ENCODE data around the gene ADAM11.
A peak's percentile ranks its signal among the peaks of the same experiment; 100 is the strongest.

ADAM11 gene

DNA sequence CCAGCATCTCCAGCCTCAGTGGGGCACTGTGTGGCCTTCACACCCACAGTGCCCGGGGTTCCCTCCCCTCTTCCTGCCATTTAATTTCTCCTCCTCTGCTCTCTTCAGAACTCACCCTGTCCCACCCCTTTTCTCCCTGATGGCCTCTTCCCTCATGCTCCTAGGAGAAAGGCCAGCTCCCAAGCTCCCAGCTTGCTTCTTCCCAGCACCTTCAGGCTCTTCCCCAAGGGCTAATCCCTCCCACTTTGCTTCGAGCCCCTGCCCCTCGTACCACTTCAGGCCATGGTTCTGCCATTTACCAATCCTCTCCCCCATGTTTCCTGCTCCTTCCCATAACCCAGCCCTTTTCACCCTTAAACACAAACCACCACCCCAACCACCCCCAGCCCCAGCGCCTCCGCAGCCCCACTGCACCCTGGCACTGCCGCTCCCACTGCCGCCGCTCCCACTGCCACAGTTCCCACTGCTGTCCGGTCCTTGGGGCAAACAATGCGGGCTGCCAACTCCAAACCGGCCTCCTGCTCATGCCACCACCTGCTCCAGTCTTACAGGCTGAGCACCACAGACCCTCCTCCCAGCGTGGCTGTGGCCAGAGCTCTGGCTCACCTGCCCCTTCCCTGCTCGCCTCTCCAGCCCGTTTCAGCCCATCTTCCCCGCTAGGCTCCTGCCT, 28.6 kb downstream of the ADAM11 start:
- Histone ChIP-seq H3K27me3 (ENCODE audit: low read depth, low read length) (no peaks in the 10 kb centered on the region), H3K36me3 (ENCODE audit: control insufficient read depth in 1 of 2, insufficient read depth in 2 of 2, low read length in 2 of 2) (no peaks in the 10 kb centered on the region), H3K9me3 (ENCODE audit: control insufficient read depth in 1 of 2, low read length in 2 of 2) (no peaks in the 10 kb centered on the region), H3K4me3 (ENCODE audit: low read depth in 1 of 2, low read length in 2 of 2) (no peak overlapping the region), H3K4me1 (ENCODE audit: control insufficient read depth in 1 of 2, insufficient read depth in 2 of 2, low read length in 2 of 2) (peaks cover 0 to 18% of the 10 kb centered on the region in 2 donors), H3K27ac (ENCODE audit: low read length) (no peak overlapping the region)

DNA sequence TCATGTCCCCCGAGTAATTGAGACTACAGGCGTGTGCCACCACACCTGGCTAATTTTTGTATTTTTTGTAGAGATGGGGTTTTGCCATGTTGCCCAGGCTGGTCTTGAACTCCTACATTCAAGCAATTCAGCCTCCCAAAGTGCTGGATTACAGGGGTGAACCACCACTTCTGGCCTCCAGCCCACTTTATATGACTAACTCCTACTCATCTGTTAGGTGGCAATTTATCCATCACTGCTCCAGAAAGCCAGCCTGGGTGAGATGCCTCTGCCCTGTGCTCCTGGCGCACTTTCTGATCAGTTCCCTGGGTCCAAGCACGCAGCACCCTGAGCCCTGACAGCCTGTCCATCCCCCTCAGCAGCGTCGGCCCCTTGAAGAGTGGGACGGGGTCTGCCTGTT, 29.4 kb downstream of the ADAM11 start:
- Histone ChIP-seq H3K27ac (ENCODE audit: low read length) (no peak overlapping the region), H3K4me1 (ENCODE audit: control insufficient read depth in 1 of 2, insufficient read depth in 2 of 2, low read length in 2 of 2) (peaks cover 0 to 12% of the 10 kb centered on the region in 2 donors)

DNA sequence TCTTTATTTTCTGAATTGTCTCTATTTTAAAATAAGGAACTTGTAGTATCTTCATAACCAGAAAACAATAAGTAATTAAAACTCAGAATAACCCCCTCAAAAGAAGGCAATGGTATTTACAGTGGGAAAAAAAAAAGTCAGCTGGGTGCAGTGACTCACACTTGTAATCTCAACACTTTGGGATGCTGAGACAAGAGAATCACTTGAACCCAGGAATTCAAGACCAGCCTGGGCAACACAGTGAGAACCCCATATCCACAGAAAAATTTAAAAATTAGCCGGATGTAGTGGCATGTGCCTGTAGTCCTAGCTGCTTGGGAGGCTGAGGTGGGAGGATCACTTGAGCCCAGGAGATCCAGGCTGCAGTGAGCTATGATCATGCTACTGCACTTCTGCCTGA, 33.5 kb downstream of the ADAM11 start:
- no peak overlapping the region for H3K27ac ChIP-seq (ENCODE audit: low read length)
- H3K36me3 ChIP-seq (ENCODE audit: control insufficient read depth in 1 of 2, insufficient read depth in 2 of 2, low read length in 2 of 2) = no peaks in the 10 kb centered on the region
- H3K9me3 ChIP-seq (ENCODE audit: control insufficient read depth in 1 of 2, low read length in 2 of 2) = no peaks in the 10 kb centered on the region
- H3K27me3 ChIP-seq (ENCODE audit: low read depth, low read length) = no peaks in the 10 kb centered on the region
- H3K4me1 ChIP-seq (ENCODE audit: control insufficient read depth in 1 of 2, insufficient read depth in 2 of 2, low read length in 2 of 2) = peaks cover 0 to 10% of the 10 kb centered on the region in 2 donors
- H3K4me3 ChIP-seq (ENCODE audit: low read depth in 1 of 2, low read length in 2 of 2) = no peak overlapping the region

More for the DNA sequence above, 29.4 kb downstream of the ADAM11 start:
- no peaks in the 10 kb centered on the region for H3K9me3 ChIP-seq (ENCODE audit: control insufficient read depth in 1 of 2, low read length in 2 of 2)
- H3K4me3 ChIP-seq (ENCODE audit: low read depth in 1 of 2, low read length in 2 of 2) = no peak overlapping the region
- H3K36me3 ChIP-seq (ENCODE audit: control insufficient read depth in 1 of 2, insufficient read depth in 2 of 2, low read length in 2 of 2) = no peaks in the 10 kb centered on the region
- no peaks in the 10 kb centered on the region for H3K27me3 ChIP-seq (ENCODE audit: low read depth, low read length)

DNA sequence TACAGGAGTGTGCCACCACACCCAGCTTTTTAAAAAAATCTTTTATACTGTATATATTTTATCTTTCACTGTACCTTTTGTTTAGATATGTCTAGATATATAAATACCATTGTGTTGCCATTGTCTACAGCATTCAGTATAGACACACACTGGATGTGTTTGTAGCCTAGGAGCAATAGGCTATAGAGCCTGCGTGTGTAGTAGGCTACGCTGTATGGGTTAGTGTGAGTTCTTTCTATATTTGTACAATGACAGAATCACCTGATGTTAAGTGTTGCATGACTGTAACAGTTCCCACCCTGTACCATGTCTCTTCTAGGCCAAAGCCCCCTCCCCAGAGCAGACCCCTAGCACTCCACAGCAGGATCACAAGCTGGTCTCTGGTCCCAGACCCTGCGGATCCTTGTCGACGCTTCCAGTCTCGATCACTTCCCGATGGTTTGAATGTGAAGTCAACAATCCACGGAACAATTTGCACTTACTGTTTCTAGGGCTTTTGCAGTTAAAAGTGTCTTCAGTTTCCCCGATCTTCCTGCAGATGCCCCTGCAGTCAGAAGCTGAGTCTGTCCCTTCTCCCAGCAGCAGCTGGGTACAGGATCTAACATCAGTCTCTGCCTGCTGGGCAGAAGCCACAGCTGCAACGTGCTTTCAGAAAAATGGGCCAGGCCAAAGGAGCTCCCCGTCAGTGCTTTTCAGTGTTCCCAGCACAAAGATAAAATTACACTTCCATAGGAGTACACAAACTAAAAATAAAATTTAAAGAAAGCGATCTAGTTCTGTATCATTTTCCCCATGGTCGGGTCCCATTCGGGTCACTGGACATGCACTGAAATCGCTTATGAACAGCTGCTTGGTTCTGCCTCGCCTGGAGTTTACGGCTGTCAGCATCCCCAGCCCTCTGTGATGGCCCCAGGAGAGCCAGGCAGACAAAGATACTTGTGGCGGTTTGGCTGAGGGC, 35.4 kb downstream of the ADAM11 start:
- peak overlapping the region; percentile 78 for H3K27ac ChIP-seq (ENCODE audit: low read length)
- H3K27me3 ChIP-seq (ENCODE audit: low read depth, low read length) = no peaks in the 10 kb centered on the region
- H3K4me1 ChIP-seq (ENCODE audit: control insufficient read depth in 1 of 2, insufficient read depth in 2 of 2, low read length in 2 of 2) = peaks cover 0 to 13% of the 10 kb centered on the region in 2 donors
- no peaks in the 10 kb centered on the region for H3K36me3 ChIP-seq (ENCODE audit: control insufficient read depth in 1 of 2, insufficient read depth in 2 of 2, low read length in 2 of 2)
- H3K9me3 ChIP-seq (ENCODE audit: control insufficient read depth in 1 of 2, low read length in 2 of 2) = no peaks in the 10 kb centered on the region
- H3K4me3 ChIP-seq (ENCODE audit: low read depth in 1 of 2, low read length in 2 of 2) = peak overlapping the region; percentile 16 to 19

DNA sequence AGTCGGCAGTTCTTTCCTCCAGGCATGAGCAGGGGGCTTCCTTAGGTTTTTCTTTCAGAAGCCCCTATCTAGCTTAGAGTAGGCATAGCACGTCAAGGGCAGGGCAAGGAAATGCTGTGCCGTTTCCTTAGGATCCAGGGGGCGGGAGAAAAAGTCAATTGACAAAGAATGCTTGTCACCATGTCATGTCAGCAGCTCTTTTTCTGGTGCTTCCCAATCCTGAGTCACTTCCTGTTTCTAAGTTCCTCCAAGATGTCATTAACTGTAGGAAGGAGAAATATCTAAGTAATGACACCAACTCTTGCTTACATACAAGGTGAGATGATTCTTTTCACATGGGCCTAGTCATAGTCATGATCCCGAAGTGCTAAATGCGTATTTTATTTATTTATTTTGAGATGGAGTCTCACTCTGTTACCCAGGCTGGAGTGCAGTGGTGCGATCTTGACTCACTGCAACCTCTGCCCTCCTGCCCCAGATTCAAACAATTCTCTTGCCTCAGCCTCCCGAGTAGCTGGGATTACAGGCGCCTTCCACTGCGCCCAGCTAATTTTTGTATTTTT, 36.1 kb downstream of the ADAM11 start:
- Histone ChIP-seq H3K4me3 (ENCODE audit: low read depth in 1 of 2, low read length in 2 of 2) (peak overlapping the region; percentile 16 to 19), H3K27ac (ENCODE audit: low read length) (peak overlapping the region; percentile 78), H3K9me3 (ENCODE audit: control insufficient read depth in 1 of 2, low read length in 2 of 2) (no peaks in the 10 kb centered on the region), H3K27me3 (ENCODE audit: low read depth, low read length) (no peaks in the 10 kb centered on the region), H3K4me1 (ENCODE audit: control insufficient read depth in 1 of 2, insufficient read depth in 2 of 2, low read length in 2 of 2) (peaks cover 0 to 13% of the 10 kb centered on the region in 2 donors), H3K36me3 (ENCODE audit: control insufficient read depth in 1 of 2, insufficient read depth in 2 of 2, low read length in 2 of 2) (no peaks in the 10 kb centered on the region)

DNA sequence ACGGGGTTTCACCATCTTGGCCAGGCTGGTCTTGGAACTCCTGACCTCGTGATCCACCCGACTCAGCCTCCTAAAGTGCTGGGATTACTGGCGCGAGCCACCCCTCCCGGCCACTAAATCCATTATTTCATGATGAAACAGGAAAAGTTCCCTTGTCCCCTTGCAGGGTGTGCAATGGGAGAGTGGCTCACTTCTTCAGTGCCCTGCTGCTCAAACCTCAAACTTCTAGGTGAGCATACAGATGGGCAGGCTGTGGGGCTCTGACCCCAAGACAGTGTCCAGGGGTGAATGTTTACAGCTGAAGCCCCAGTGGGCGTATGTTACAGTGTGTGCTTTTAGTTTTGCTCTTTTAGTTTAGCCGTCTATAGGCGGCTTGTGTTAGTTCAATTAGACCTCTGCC, 36.6 kb downstream of the ADAM11 start:
- Histone ChIP-seq H3K27ac (ENCODE audit: low read length) (peak overlapping the region; percentile 16), H3K4me1 (ENCODE audit: control insufficient read depth in 1 of 2, insufficient read depth in 2 of 2, low read length in 2 of 2) (peaks cover 0 to 13% of the 10 kb centered on the region in 2 donors), H3K36me3 (ENCODE audit: control insufficient read depth in 1 of 2, insufficient read depth in 2 of 2, low read length in 2 of 2) (no peaks in the 10 kb centered on the region), H3K27me3 (ENCODE audit: low read depth, low read length) (no peaks in the 10 kb centered on the region), H3K4me3 (ENCODE audit: low read depth in 1 of 2, low read length in 2 of 2) (no peak overlapping the region), H3K9me3 (ENCODE audit: control insufficient read depth in 1 of 2, low read length in 2 of 2) (no peaks in the 10 kb centered on the region)

DNA sequence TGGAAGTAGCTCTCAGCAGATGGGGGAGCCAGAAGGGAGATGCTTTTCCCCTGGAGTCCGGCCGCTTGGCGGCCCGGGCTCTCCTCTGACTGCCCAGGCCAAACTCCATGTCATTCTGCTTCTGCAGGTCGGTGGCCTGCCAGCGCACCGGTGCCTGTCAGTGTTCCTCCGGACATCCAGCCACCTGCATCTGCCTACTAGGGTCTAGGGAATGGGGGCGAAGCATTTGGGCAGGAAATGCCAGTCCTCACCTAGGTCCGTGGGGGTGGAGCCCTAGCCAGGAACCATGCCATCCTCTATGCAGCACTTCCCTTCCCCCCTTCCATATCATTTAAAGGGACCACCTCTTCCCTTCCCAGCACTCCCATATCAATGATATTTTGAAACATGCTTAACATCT, 37.1 kb downstream of the ADAM11 start:
- peaks cover 0 to 13% of the 10 kb centered on the region in 2 donors for H3K4me1 ChIP-seq (ENCODE audit: control insufficient read depth in 1 of 2, insufficient read depth in 2 of 2, low read length in 2 of 2)
- H3K36me3 ChIP-seq (ENCODE audit: control insufficient read depth in 1 of 2, insufficient read depth in 2 of 2, low read length in 2 of 2) = no peaks in the 10 kb centered on the region
- no peaks in the 10 kb centered on the region for H3K9me3 ChIP-seq (ENCODE audit: control insufficient read depth in 1 of 2, low read length in 2 of 2)
- H3K4me3 ChIP-seq (ENCODE audit: low read depth in 1 of 2, low read length in 2 of 2) = no peak overlapping the region
- H3K27ac ChIP-seq (ENCODE audit: low read length) = peak overlapping the region; percentile 56
- no peaks in the 10 kb centered on the region for H3K27me3 ChIP-seq (ENCODE audit: low read depth, low read length)

DNA sequence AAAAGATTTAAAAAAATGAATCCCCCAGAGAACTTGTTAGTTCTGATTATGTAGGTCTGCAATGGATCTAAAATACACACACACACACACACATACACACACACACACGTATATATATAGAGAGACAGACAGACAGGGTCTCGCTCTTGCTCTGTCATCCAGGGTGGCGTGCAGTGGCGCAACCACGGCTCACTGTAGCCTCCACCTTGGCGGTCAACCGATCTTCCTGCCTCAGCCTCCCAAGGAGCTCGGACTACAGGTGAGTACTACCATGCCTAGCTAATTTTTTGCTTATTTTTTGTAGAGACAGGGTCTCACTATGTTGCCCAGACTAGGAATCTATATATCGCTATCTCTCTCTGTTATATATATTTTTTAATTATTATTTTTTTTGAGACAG, 37.9 kb downstream of the ADAM11 start:
- Histone ChIP-seq H3K9me3 (ENCODE audit: control insufficient read depth in 1 of 2, low read length in 2 of 2) (no peaks in the 10 kb centered on the region), H3K27me3 (ENCODE audit: low read depth, low read length) (no peaks in the 10 kb centered on the region), H3K4me1 (ENCODE audit: control insufficient read depth in 1 of 2, insufficient read depth in 2 of 2, low read length in 2 of 2) (peaks cover 0 to 13% of the 10 kb centered on the region in 2 donors), H3K36me3 (ENCODE audit: control insufficient read depth in 1 of 2, insufficient read depth in 2 of 2, low read length in 2 of 2) (no peaks in the 10 kb centered on the region), H3K27ac (ENCODE audit: low read length) (no peak overlapping the region), H3K4me3 (ENCODE audit: low read depth in 1 of 2, low read length in 2 of 2) (no peak overlapping the region)

DNA sequence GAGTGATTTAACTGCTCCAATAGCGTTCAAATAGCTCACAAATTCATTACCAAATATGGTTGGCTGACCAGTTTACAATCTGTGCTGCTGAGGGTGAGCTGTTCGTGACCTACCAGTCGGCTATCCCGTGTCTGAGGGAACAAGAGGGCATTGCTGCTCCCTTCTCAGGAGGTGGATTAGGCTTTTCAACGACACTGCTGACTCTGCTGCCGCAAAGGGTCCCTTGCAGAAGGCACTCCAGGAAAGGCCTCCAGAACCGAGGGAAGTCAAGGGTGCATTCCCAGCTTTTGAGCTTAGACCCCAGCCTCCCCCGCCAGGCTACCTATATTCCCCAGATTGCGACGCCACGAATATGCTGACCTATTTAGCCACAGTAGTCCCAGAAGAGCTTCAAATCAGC, 39.0 kb downstream of the ADAM11 start:
- peaks cover 0 to 15% of the 10 kb centered on the region in 2 donors for H3K4me1 ChIP-seq (ENCODE audit: control insufficient read depth in 1 of 2, insufficient read depth in 2 of 2, low read length in 2 of 2)
- H3K9me3 ChIP-seq (ENCODE audit: control insufficient read depth in 1 of 2, low read length in 2 of 2) = no peaks in the 10 kb centered on the region
- peak overlapping the region in 1 of 2 donors; percentile 14 for H3K4me3 ChIP-seq (ENCODE audit: low read depth in 1 of 2, low read length in 2 of 2)
- peak overlapping the region; percentile 70 for H3K27ac ChIP-seq (ENCODE audit: low read length)
- no peaks in the 10 kb centered on the region for H3K36me3 ChIP-seq (ENCODE audit: control insufficient read depth in 1 of 2, insufficient read depth in 2 of 2, low read length in 2 of 2)
- H3K27me3 ChIP-seq (ENCODE audit: low read depth, low read length) = no peaks in the 10 kb centered on the region

DNA sequence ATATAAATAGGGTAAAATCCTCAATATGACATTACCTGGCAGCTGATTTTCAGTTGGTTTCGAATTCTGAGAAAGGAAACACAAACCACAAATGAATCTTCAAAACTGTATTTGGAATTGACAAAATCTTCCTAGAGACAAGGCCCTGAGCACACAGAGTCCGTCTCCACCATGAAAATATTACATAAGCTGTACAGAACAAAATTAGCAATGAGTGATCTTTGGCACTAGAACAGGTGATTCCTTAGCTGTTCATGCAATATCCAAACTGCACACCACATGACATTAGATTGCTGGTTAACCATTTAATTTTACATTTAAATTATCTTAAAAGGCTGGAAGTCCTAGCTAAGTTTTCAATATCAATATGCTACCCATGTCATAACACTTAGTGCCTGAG, 39.6 kb downstream of the ADAM11 start:
- H3K27me3 ChIP-seq (ENCODE audit: low read depth, low read length) = no peaks in the 10 kb centered on the region
- peaks cover 0 to 21% of the 10 kb centered on the region in 2 donors for H3K4me1 ChIP-seq (ENCODE audit: control insufficient read depth in 1 of 2, insufficient read depth in 2 of 2, low read length in 2 of 2)
- H3K4me3 ChIP-seq (ENCODE audit: low read depth in 1 of 2, low read length in 2 of 2) = no peak overlapping the region
- no peaks in the 10 kb centered on the region for H3K9me3 ChIP-seq (ENCODE audit: control insufficient read depth in 1 of 2, low read length in 2 of 2)
- H3K36me3 ChIP-seq (ENCODE audit: control insufficient read depth in 1 of 2, insufficient read depth in 2 of 2, low read length in 2 of 2) = no peaks in the 10 kb centered on the region
- peak overlapping the region; percentile 70 for H3K27ac ChIP-seq (ENCODE audit: low read length)

DNA sequence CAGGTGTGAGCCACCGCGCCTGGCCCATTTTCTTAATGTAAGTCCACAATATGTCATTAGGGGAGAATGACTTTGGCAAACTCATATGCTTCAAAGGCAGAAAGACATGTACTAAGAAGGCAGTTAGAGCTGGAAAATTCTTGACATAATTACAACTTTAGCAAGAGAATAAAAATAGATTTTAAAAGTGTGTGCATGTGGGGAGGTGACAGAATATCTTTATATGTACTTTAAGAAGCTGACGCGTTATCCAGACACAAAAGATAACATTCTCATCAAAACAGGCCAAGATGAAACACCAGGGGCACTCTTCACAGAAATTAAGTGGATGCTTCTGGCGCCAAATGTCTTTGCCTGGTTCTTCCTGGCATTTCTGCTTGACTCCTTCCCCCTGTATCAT, 43.1 kb downstream of the ADAM11 start:
- H3K27me3 ChIP-seq (ENCODE audit: low read depth, low read length) = no peaks in the 10 kb centered on the region
- peak overlapping the region; percentile 92 for H3K27ac ChIP-seq (ENCODE audit: low read length)
- H3K4me1 ChIP-seq (ENCODE audit: control insufficient read depth in 1 of 2, insufficient read depth in 2 of 2, low read length in 2 of 2) = peaks cover 7 to 31% of the 10 kb centered on the region in 2 donors
- no peaks in the 10 kb centered on the region for H3K36me3 ChIP-seq (ENCODE audit: control insufficient read depth in 1 of 2, insufficient read depth in 2 of 2, low read length in 2 of 2)
- no peak overlapping the region for H3K4me3 ChIP-seq (ENCODE audit: low read depth in 1 of 2, low read length in 2 of 2)
- H3K9me3 ChIP-seq (ENCODE audit: control insufficient read depth in 1 of 2, low read length in 2 of 2) = no peaks in the 10 kb centered on the region
